GM18505 (cell line): ENCODE data around the gene SPSB1.

Experiments
- ATAC-seq: cut with Tn5 transposase; IDR thresholded peaks from one replicate; pipeline ENCODE4 v1.9.1; 2021; ENCODE audit not compliant: unreplicated experiment
- POLR2A ChIP-seq: IDR thresholded peaks from 4 replicates; pipeline ENCODE4 v1.6.1; 2011; ENCODE audit warnings: borderline replicate concordance; ENCODE audit not compliant: insufficient read depth, insufficient read length; ENCODE audit errors: extremely low read depth

Gene SPSB1

GRCh38 chr1:9416506-9416905 is 123.8 kb downstream of the SPSB1 start:
- no peak for ATAC-seq
- TF ChIP-seq POLR2A = no peak

- ATAC-seq = no peak
- TF ChIP-seq POLR2A = no peak
Measured at GRCh38 chr1:9416918-9417500, 124.3 kb downstream of the SPSB1 start.

GRCh38 chr1:9417695-9418094 is 125.0 kb downstream of the SPSB1 start:
- ATAC-seq = no peak

GRCh38 chr1:9418851-9419250 is 126.2 kb downstream of the SPSB1 start:
- no peak for ATAC-seq

More at GRCh38 chr1:9417695-9418094, 125.0 kb downstream of the SPSB1 start:
- no peak for TF ChIP-seq POLR2A

More at GRCh38 chr1:9418851-9419250, 126.2 kb downstream of the SPSB1 start:
- TF ChIP-seq POLR2A = no peak
